Testis (tissue), 3 donors: ENCODE measurements around the gene FGF8. TPM values are rescaled to one million over a fixed set of nuclear protein-coding genes. Genes with fewer than 3 reads are reported as not detected.

Experiments used
- DNase-seq: peaks from one replicate; pipeline ENCODE4 v3.0.0-alpha.2; 2019
- H3K27ac ChIP-seq, 2 donors: fragments of 200-600 bp; sonication (generic); one replicate each; pipeline ENCODE4 v1.5.1; 2019
- H3K27me3 ChIP-seq: fragments of 200-600 bp; sonication (generic); one replicate; pipeline ENCODE4 v1.5.1; 2019
- H3K36me3 ChIP-seq: fragments of 200-600 bp; sonication (generic); one replicate; pipeline ENCODE4 v1.5.1; 2017; ENCODE audit warnings: low read depth; ENCODE audit errors: missing control alignments
- H3K4me1 ChIP-seq: fragments of 200-600 bp; sonication (generic); one replicate; pipeline ENCODE4 v1.5.1; 2019
- H3K4me3 ChIP-seq, 2 donors: fragments of 200-600 bp; sonication (generic); one replicate each; pipeline ENCODE4 v1.5.1; 2017 to 2019
- H3K9me3 ChIP-seq: fragments of 200-600 bp; sonication (generic); one replicate; pipeline ENCODE4 v1.5.1; 2017
- CTCF ChIP-seq, 3 experiments: fragments of 450-650 bp in 2 of 3; fragments of 200-600 bp in 1 of 3; sonication (generic) in 1 of 3; IDR thresholded peaks; one replicate each; pipeline ENCODE4 v1.5.1; 2016 to 2019; ENCODE audit warnings: antibody characterized with exemption in 3 of 3, mild to moderate bottlenecking in 2 of 3, moderate library complexity in 1 of 3
- POLR2A ChIP-seq: fragments of 450-650 bp; IDR thresholded peaks from one replicate; pipeline ENCODE4 v1.6.1; 2017; ENCODE audit warnings: antibody characterized with exemption, mild to moderate bottlenecking, moderate library complexity
- WGBS, 2 donors: methylation state at CpG; one replicate each; pipeline ENCODE4 v1.1.5; 2018; 5-methylcytosine and 5-hydroxymethylcytosine counted together
- intact Hi-C: fragments of 100-400 bp; cut with DNase I; formaldehyde crosslinking; loops from one replicate; pipeline ENCODE4 v1.15.1; 2023; ENCODE audit warnings: low total_unique reads
- polyA plus RNA-seq: library from polyadenylated mRNA; stranded (reverse); fragments of 350-450 nt; fragmentation: Illumina TruSeq; extraction: RNeasy Lipid Tissue Mini Kit (QIAGEN cat#74804); gene quantifications from one replicate; pipeline ENCODE4 v1.2.3, GENCODE V29; 2014; ENCODE audit warnings: low read depth, low replicate concordance; ENCODE audit not compliant: insufficient read depth
- total RNA-seq, 2 donors: library from RNA; depleted of rRNA; stranded (reverse); fragments of >200 nt; gene quantifications; one replicate each; pipeline ENCODE4 v1.2.3, GENCODE V29; 2016

The FGF8 gene
- total and polyA plus RNA-seq, 3 donors from 2014 or later, result 0.41 to 1.1 TPM; not detected in 1

- H3K4me3 ChIP-seq, result peak overlapping the region; percentile 83 to 97
- intact Hi-C loops, result no loop called here
Measured at GRCh38 chr10:101817337-101818118, 41.6 kb upstream of the FGF8 start.

GRCh38 chr10:101816913-101817336 lies 41.0 kb upstream of the FGF8 start:
- intact Hi-C loops, result no loop called here
- Histone ChIP-seq H3K4me1 (peaks cover 21% of the 10 kb centered on the region), H3K4me3 (peak overlapping the region; percentile 83 to 97), H3K9me3 (no peaks in the 10 kb centered on the region), H3K27me3 (no peaks in the 10 kb centered on the region), H3K36me3 (no peaks in the 10 kb centered on the region), H3K27ac (peak overlapping the region; percentile 92 to 98)
- no peak for DNase-seq
- no peak for TF ChIP-seq CTCF (IDR thresholded peaks at IDR 0.05)
- TF ChIP-seq POLR2A, result no peak
- 0% methylated on average over 14 of the region's 14 CpGs for WGBS, 2 donors

More at GRCh38 chr10:101817337-101818118, 41.6 kb upstream of the FGF8 start:
- DNase-seq, result peak; percentile 96
- H3K27me3 ChIP-seq, result no peaks in the 10 kb centered on the region
- peak overlapping the region; percentile 92 to 98 for H3K27ac ChIP-seq
- no peaks in the 10 kb centered on the region for H3K36me3 ChIP-seq
- no peaks in the 10 kb centered on the region for H3K9me3 ChIP-seq
- TF ChIP-seq CTCF (IDR thresholded peaks at IDR 0.05) (no peak), POLR2A (no peak)
- H3K4me1 ChIP-seq, result peaks cover 21% of the 10 kb centered on the region
- 1% methylated on average over 20 to 44 of the region's 44 CpGs for WGBS, 2 donors

GRCh38 chr10:101816376-101816775 lies 40.5 kb upstream of the FGF8 start:
- Histone ChIP-seq H3K9me3 (no peaks in the 10 kb centered on the region), H3K27me3 (no peaks in the 10 kb centered on the region), H3K36me3 (no peaks in the 10 kb centered on the region), H3K4me1 (peaks cover 21% of the 10 kb centered on the region), H3K27ac (peak overlapping the region in 1 of 2 donors; percentile 4), H3K4me3 (peak overlapping the region; percentile 83 to 97)
- WGBS, 2 donors, result 3% methylated on average over 5 of the region's 5 CpGs
- TF ChIP-seq POLR2A, result no peak
- no peak for TF ChIP-seq CTCF (IDR thresholded peaks at IDR 0.05)
- DNase-seq, result no peak
- intact Hi-C loops, result no loop called here

- DNase-seq, result no peak
- Histone ChIP-seq H3K27me3 (no peaks in the 10 kb centered on the region), H3K36me3 (no peaks in the 10 kb centered on the region), H3K9me3 (no peaks in the 10 kb centered on the region), H3K27ac (peak overlapping the region in 1 of 2 donors; percentile 19), H3K4me1 (peaks cover 21% of the 10 kb centered on the region), H3K4me3 (peak overlapping the region; percentile 83 to 97)
- WGBS, 2 donors, result 17 to 36% methylated on average over 8 of the region's 8 CpGs
- intact Hi-C loops, result no loop called here
- no peak for TF ChIP-seq CTCF (IDR thresholded peaks at IDR 0.05)
- TF ChIP-seq POLR2A, result no peak
Measured at GRCh38 chr10:101814466-101815071, 38.7 kb upstream of the FGF8 start.
